ENCODE measurements around the gene GRHL3. TPM values are rescaled to one million over a fixed set of nuclear protein-coding genes. Genes with fewer than 3 reads are reported as not detected.

Gene GRHL3
- total RNA-seq, 1 experiment from 2014 or later, result 8.9 TPM

DNA sequence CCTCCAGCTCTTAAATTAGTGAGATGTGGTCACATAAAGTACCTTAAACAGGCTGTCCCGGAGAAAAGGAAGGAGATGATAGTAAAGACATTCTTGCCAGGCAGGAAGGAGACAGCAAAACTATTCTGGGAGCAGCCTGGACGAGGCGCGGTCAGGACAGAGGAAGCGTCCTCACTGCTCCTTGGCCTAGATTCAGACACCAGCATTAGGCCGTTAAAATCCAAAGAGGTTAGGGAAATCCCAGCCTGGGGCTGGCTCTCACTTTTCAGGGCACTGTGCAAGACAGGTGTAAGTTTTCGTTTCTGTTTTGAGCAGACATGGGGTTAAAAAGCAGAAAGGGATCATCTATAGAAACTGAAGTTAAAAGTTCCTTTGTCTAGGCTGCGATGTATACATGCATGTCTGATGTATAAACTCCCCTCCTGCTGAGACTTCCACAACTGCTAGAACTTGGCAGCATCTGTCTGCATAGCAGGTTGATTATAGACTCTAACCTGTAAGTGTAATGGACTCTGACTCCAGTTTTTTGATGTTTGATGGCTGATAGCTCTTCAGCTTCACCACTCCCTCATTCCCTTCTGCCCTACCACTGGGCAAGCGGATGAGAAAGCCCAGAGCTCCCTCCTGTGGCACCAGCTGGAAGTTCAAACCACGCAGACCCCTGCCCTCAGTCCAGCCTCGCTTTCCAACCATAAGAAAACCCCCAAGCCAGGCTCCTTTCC is 72.9 kb downstream of the GRHL3 start:
- Mint-ChIP-seq H3K36me3 (ENCODE audit: insufficient read depth, unreplicated experiment) (peaks cover 29% of the 10 kb centered on the region), H3K27me3 (ENCODE audit: insufficient read depth, unreplicated experiment) (no peaks in the 10 kb centered on the region), H3K27ac (ENCODE audit: low read depth, unreplicated experiment) (peak overlapping the region; percentile 97), H3K4me1 (ENCODE audit: insufficient read depth, unreplicated experiment) (peaks cover 55% of the 10 kb centered on the region), H3K9me3 (ENCODE audit: unreplicated experiment) (no peaks in the 10 kb centered on the region), H3K4me3 (ENCODE audit: unreplicated experiment) (peak overlapping the region; percentile 64)
- peak; percentile 87 for TF ChIP-seq CTCF (IDR thresholded peaks at IDR 0.05; ENCODE audit: unreplicated experiment)
- BruUV-seq (replicated peaks), result no TSS peak
- POLR2A ChIA-PET, result interaction anchor here (0.6 to 6.4 kb wide), 29 partner anchors 8 to 428 kb away, joined by 3 to 155 read pairs (median 6); partner anchors contain the start of genes GRHL3, NIPAL3 and STPG1
- intact Hi-C loops (cut with micrococcal nuclease), result loop anchor here (1.0 to 10.0 kb wide), 8 partner anchors 29 to 443 kb away; no protein-coding TSS in a partner anchor
- DNase-seq (ENCODE audit: unreplicated experiment), result peak; percentile 71
- CTCF ChIA-PET, result interaction anchor here (0.5 to 6.6 kb wide), 59 partner anchors 7 to 432 kb away, joined by 3 to 365 read pairs (median 5); partner anchors contain the start of genes GRHL3 and STPG1

DNA sequence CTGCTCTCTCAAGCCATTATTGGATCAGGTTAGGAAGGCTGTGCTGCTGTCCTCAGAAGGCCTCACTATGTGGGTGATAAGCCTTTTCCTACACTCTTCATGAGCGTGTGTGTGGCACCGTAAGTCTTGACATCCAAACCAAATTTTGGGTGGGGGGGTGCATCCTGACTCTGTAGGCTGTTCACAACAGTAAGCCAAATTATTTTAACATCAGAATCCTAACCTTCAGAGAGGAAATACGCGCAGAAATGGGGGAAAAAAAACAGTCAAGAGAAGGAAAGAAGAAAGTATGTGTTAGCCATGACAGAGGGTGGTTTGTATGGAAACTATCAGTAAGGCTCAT is 73.4 kb downstream of the GRHL3 start:
- Mint-ChIP-seq H3K36me3 (ENCODE audit: insufficient read depth, unreplicated experiment) (peaks cover 29% of the 10 kb centered on the region), H3K4me3 (ENCODE audit: unreplicated experiment) (no peak overlapping the region), H3K27me3 (ENCODE audit: insufficient read depth, unreplicated experiment) (no peaks in the 10 kb centered on the region), H3K4me1 (ENCODE audit: insufficient read depth, unreplicated experiment) (peaks cover 53% of the 10 kb centered on the region), H3K9me3 (ENCODE audit: unreplicated experiment) (no peaks in the 10 kb centered on the region), H3K27ac (ENCODE audit: low read depth, unreplicated experiment) (peak overlapping the region; percentile 97)
- no peak for TF ChIP-seq CTCF (IDR thresholded peaks at IDR 0.05; ENCODE audit: unreplicated experiment)
- no peak for DNase-seq (ENCODE audit: unreplicated experiment)
- no TSS peak for BruUV-seq (replicated peaks)
- CTCF ChIA-PET, result interaction anchor here (0.6 to 6.6 kb wide), 28 partner anchors 8 to 618 kb away, joined by 3 to 365 read pairs (median 6); partner anchors contain the start of genes GRHL3 and STPG1
- intact Hi-C loops (cut with micrococcal nuclease), result loop anchor here (1.0 to 10.0 kb wide), 4 partner anchors 194 to 442 kb away; no protein-coding TSS in a partner anchor
- POLR2A ChIA-PET, result interaction anchor here (0.6 to 6.4 kb wide), 19 partner anchors 8 to 429 kb away, joined by 3 to 155 read pairs (median 11); partner anchors contain the start of genes GRHL3, NIPAL3, RCAN3 and STPG1

GRCh38 chr1:24392982-24393650 is 74.0 kb downstream of the GRHL3 start:
- H3K9me3 Mint-ChIP-seq (ENCODE audit: unreplicated experiment), result no peaks in the 10 kb centered on the region
- peaks cover 29% of the 10 kb centered on the region for H3K36me3 Mint-ChIP-seq (ENCODE audit: insufficient read depth, unreplicated experiment)
- no TSS peak for BruUV-seq (replicated peaks)
- H3K27me3 Mint-ChIP-seq (ENCODE audit: insufficient read depth, unreplicated experiment), result no peaks in the 10 kb centered on the region
- H3K4me1 Mint-ChIP-seq (ENCODE audit: insufficient read depth, unreplicated experiment), result peaks cover 50% of the 10 kb centered on the region
- DNase-seq (ENCODE audit: unreplicated experiment), result no peak
- no peak for TF ChIP-seq CTCF (IDR thresholded peaks at IDR 0.05; ENCODE audit: unreplicated experiment)
- H3K4me3 Mint-ChIP-seq (ENCODE audit: unreplicated experiment), result no peak overlapping the region
- ChIA-PET CTCF (interaction anchor here (0.6 to 6.6 kb wide), 37 partner anchors 8 to 736 kb away, joined by 3 to 365 read pairs (median 4); partner anchors contain the start of genes GRHL3 and STPG1), POLR2A (interaction anchor here (0.6 to 6.4 kb wide), 19 partner anchors 7 to 429 kb away, joined by 3 to 155 read pairs (median 11); partner anchors contain the start of genes GRHL3, NIPAL3, RCAN3 and SRRM1)
- H3K27ac Mint-ChIP-seq (ENCODE audit: low read depth, unreplicated experiment), result peak overlapping the region; percentile 97
- intact Hi-C loops (cut with micrococcal nuclease), result loop anchor here (1.0 to 10.0 kb wide), 4 partner anchors 194 to 442 kb away; no protein-coding TSS in a partner anchor
